Endothelial cell of hepatic sinusoid (primary cell): ENCODE results near the gene TMEM229B.

Experiments used
- in situ Hi-C: cut with HindIII; loops from 2 replicates; pipeline ENCODE4 v1.10.0; 2017; ENCODE audit warnings: low sequenced_read_pairs

TMEM229B gene

GRCh38 chr14:67426983-67427606 is 61.4 kb downstream of the TMEM229B start:
- in situ Hi-C loops: loop anchor here (5.0 kb wide), 1 partner anchor 150 kb away; no protein-coding TSS in a partner anchor

DNA sequence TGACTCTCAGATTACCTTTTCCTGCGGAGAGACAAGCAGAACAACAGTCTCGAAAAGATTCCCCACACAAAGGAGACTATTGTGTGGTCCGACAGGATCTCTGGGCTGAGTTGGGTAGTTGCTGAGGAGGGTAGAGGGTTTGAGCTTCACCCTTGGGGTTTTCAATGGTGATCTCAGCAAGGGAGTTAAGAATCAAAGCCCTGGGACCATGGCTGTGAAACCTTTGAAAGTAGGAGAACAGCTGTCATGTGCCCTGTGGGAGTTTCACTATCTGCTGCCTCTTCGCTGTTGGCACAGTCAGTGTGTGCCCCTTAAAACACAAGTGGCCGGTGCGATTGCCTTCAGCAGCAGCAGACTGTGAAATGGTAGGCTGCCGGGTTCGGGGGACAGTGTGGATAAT is 62.4 kb downstream of the TMEM229B start:
- in situ Hi-C loops: loop anchor here (5.0 kb wide), 1 partner anchor 151 kb away; no protein-coding TSS in a partner anchor

DNA sequence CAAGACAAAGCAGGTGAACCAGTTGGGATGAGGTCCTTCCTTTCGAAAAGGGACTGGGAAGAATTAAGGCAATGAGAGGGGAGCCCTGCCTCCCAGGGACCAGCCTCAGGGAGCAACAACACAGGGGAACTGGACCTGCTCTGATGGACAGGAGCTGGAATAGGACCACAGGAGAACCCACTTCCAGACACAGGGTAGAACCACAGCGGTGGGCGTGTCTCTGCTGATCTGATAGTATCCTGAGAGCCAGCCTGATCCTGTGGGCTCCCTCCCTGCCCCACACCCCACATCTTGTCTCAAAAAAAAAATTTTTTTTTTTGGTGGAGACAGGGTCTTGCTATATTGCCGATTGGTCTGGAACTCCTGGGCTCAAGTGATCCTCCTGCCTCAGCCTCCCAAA is 62.9 kb downstream of the TMEM229B start:
- in situ Hi-C loops: loop anchor here (5.0 kb wide), 1 partner anchor 152 kb away; no protein-coding TSS in a partner anchor

DNA sequence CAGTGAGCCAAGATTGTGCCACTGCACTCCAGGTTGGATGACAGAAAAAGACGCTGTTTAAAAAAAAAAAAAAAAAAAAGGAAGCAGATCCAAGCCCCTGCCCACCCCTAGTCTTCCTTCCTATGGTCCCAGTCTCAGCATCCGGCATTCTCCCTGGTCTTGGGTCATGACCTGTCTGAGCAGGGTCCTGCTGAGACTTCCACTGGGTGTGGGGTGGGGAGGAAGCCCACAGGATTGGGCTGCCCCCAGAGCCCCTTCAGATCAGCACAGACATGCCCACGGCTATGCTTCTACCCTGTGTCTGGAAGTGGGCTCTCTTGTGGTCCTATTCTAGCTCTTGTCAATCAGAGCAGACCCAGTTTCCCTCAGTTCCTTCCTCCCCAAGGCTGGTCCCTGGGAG is 64.0 kb downstream of the TMEM229B start:
- in situ Hi-C loops: no loop called here

- in situ Hi-C loops: no loop called here
Observed at GRCh38 chr14:67423424-67423823, 65.1 kb downstream of the TMEM229B start.

DNA sequence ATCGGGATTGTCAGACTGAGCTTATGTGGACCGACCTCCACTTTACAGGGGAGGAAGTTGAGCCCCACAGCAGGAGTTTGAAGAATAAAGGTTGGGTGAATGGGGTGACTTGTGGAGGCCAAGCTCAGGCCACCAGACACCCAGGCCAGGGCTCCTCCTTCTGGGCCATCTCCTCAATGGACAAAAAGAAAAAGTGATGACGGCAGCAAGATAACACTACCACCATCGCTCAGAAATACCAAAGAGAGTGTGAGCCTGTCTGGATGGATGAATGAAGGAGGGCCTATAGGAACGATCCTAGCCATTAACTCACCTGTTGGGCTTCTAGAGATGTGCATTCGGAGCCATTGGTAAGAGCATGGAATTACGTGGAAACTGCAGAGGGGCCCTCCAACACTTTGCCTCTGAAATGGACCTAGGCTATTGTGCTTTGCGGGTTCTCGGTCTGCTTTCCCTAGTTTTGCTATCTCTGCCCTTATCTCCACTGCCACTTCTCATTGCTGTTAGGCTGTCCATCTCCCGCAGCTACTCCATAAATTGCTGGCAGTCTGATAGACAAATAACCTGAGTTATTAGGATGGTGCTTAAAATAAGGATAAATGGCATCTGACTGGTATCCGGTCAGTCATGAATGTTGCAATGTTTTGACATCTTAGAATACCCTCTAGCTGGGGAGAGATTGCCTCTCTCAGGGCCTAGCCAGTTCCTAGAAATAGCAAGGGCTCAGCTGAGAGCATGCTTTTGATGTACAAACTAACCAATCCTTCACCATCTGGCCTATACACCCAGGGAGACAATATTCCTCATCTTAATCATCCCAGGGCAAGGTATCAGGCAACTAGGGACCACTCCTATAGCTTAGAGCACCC is 66.9 kb downstream of the TMEM229B start:
- in situ Hi-C loops: no loop called here
